SK-N-MC (cell line): ENCODE results near the gene TMEM182.

Experiments
- EZH2 ChIP-seq: fragments of 200-600 bp; sonication (generic); IDR thresholded peaks from one replicate; pipeline ENCODE4 v1.6.1; 2017; ENCODE audit warnings: antibody characterized with exemption
- POLR2AphosphoS5 ChIP-seq: IDR thresholded peaks from 2 replicates; pipeline ENCODE4 v1.6.1; 2012; ENCODE audit warnings: mild to moderate bottlenecking, low read depth, low read length, borderline replicate concordance

DNA sequence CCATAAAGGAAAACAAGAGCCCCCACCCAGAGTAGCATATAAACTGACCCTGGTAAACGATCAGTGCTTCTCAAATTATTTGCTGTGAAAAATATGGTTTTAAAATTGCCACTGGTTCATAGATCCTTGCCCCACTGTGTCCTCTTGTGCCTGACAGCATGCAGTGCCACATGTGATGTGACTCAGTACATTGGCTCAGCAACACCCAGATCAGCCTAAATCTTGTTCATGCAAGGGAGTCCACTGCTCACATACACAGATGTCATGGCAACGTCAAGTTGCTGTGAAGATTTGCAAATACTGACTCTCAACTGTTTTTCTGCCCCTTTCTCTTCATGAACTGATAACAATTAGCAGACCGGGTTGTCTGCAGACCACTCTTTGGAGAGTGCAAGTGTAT is 91.0 kb downstream of the TMEM182 start:
- TF ChIP-seq POLR2AphosphoS5 (no peak), EZH2 (no peak)
